NCI-H82 treated with DMSO at 0.1 percent for 48 hours (cell line): ENCODE data around the gene TOR2A.

Experiments
- DNase-seq: peaks from one replicate; lab custom pipeline; 2025; ENCODE audit not compliant: unreplicated experiment; lab: John Stamatoyannopoulos, UW

TOR2A gene

GRCh38 chr9:127744398-127745110, 9.5 kb upstream of the TOR2A start:
- no peak for DNase-seq

- peak; percentile 86 for DNase-seq
Observed at GRCh38 chr9:127742435-127743088, 7.5 kb upstream of the TOR2A start.

GRCh38 chr9:127741831-127742434, 6.8 kb upstream of the TOR2A start:
- peak; percentile 36 for DNase-seq

- no peak for DNase-seq
Observed at GRCh38 chr9:127739614-127740330, 4.7 kb upstream of the TOR2A start.

GRCh38 chr9:127738666-127739065, 3.6 kb upstream of the TOR2A start:
- no peak for DNase-seq

GRCh38 chr9:127735530-127736185, 564 bp upstream of the TOR2A start:
- no peak for DNase-seq

GRCh38 chr9:127734247-127734746, 797 bp downstream of the TOR2A start:
- no peak for DNase-seq

- DNase-seq: no peak
Observed at GRCh38 chr9:127733614-127734013, 1.5 kb downstream of the TOR2A start.

- no peak for DNase-seq
Observed at GRCh38 chr9:127732444-127732843, 2.6 kb downstream of the TOR2A start.

- DNase-seq: no peak
Observed at GRCh38 chr9:127731938-127732337, 3.2 kb downstream of the TOR2A start.

GRCh38 chr9:127730799-127731410, 4.2 kb downstream of the TOR2A start:
- DNase-seq: no peak

GRCh38 chr9:127730262-127730661, 4.8 kb downstream of the TOR2A start:
- no peak for DNase-seq

GRCh38 chr9:127729522-127730256, 5.4 kb downstream of the TOR2A start:
- no peak for DNase-seq

GRCh38 chr9:127728808-127729207, 6.3 kb downstream of the TOR2A start:
- no peak for DNase-seq

- no peak for DNase-seq
Observed at GRCh38 chr9:127726871-127727270, 8.2 kb downstream of the TOR2A start.

GRCh38 chr9:127724012-127724411, 11.1 kb downstream of the TOR2A start:
- no peak for DNase-seq

- DNase-seq: no peak
Observed at GRCh38 chr9:127723444-127723843, 11.7 kb downstream of the TOR2A start.

- DNase-seq: no peak
Observed at GRCh38 chr9:127723013-127723412, 12.1 kb downstream of the TOR2A start.

- DNase-seq: no peak
Observed at GRCh38 chr9:127722055-127722745, 12.9 kb downstream of the TOR2A start.
